GM12878 (cell line): ENCODE data around the gene SPAAR. TPM values are rescaled to one million over a fixed set of nuclear protein-coding genes. Genes with fewer than 3 reads are reported as not detected.
A peak's percentile ranks its signal among the peaks of the same experiment; 100 is the strongest.

Source experiments
- ATAC-seq: fragments of 200-7000 bp; cut with Tn5 transposase; 3 replicates; pipeline ENCODE4 v1.9.1; 2020; ENCODE audit warnings: mild to moderate bottlenecking, moderate library complexity
- BruUV-seq: library from RNA; stranded (reverse); fragments of 400-500 nt; replicated peaks from 2 replicates; lab custom pipeline; 2021; lab: Mats Ljungman, UMichigan
- CTCF ChIA-PET: fragments of 300-600 bp; sonication (Branson Sonifier 250); formaldehyde crosslinking; extraction: SDS; loops from one replicate; lab custom pipeline; 2021; ENCODE audit warnings: inconsistent platforms; lab: Yijun Ruan, JAX
- POLR2A ChIA-PET: fragments of 350-600 bp; formaldehyde crosslinking; extraction: SDS; loops from one replicate; lab custom pipeline; 2021; ENCODE audit warnings: inconsistent platforms; lab: Charles Lee
- RAD21 ChIA-PET: fragments of 300-600 bp; sonication (Branson Sonifier 250); formaldehyde crosslinking; loops from one replicate; lab custom pipeline; 2023; ENCODE audit warnings: antibody characterized with exemption; ENCODE audit not compliant: unreplicated experiment; lab: Charles Lee
- SMC1A ChIA-PET: fragments of 300-600 bp; sonication (Branson Sonifier 250); formaldehyde crosslinking; loops from one replicate; lab custom pipeline; 2023; ENCODE audit not compliant: unreplicated experiment, uncharacterized antibody; lab: Charles Lee
- DNase-seq: peaks from one replicate; pipeline ENCODE4 v3.0.0-alpha.2; 2011; ENCODE audit warnings: low read depth, low spot score
- FAIRE-seq: peaks from 3 replicates; lab custom pipeline; 2011; peaks lifted over from hg19 to GRCh38; lab: Jason Lieb, UNC
- H2AFZ ChIP-seq: 2 replicates; pipeline ENCODE4 v1.6.0; 2011; ENCODE audit warnings: low read depth, low read length, control low read depth; ENCODE audit not compliant: control insufficient read depth
- H3K27ac ChIP-seq: 2 replicates; pipeline ENCODE4 v1.5.1; 2011; ENCODE audit warnings: control low read depth; ENCODE audit not compliant: control insufficient read depth, insufficient read depth
- H3K27me3 ChIP-seq, 2 experiments: replicated peaks in 1 of 2; 2 replicates each; pipeline versions ENCODE4 v1.6.0 to v1.6.1; 2011; ENCODE audit warnings: low read length in 1 of 2; ENCODE audit not compliant: control insufficient read depth in 2 of 2, insufficient read depth in 2 of 2
- H3K36me3 ChIP-seq, 2 experiments: 2 replicates each; pipeline ENCODE4 v1.5.1; 2011; ENCODE audit warnings: low read length in 1 of 2; ENCODE audit not compliant: control insufficient read depth in 2 of 2, insufficient read depth in 2 of 2
- H3K4me1 ChIP-seq: 2 replicates; pipeline ENCODE4 v1.6.1; 2011; ENCODE audit warnings: mild to moderate bottlenecking, low read length, moderate library complexity, mixed read lengths; ENCODE audit not compliant: control insufficient read depth, insufficient read depth
- H3K4me2 ChIP-seq: 2 replicates; pipeline ENCODE4 v1.6.0; 2011; ENCODE audit warnings: control low read depth; ENCODE audit not compliant: control insufficient read depth, insufficient read depth
- H3K4me3 ChIP-seq: fragments of 200-600 bp; sonication (generic); 2 replicates; pipeline ENCODE4 v1.5.1; 2016
- H3K79me2 ChIP-seq: 2 replicates; pipeline ENCODE4 v1.6.0; 2011; ENCODE audit warnings: low read length; ENCODE audit not compliant: control insufficient read depth, insufficient read depth
- H3K9ac ChIP-seq: 2 replicates; pipeline ENCODE4 v1.8.0; 2011; ENCODE audit warnings: low read length, control low read depth, mixed read lengths; ENCODE audit not compliant: control insufficient read depth, insufficient read depth
- H3K9me3 ChIP-seq: replicated peaks from 3 replicates; pipeline ENCODE4 v1.5.1; 2011; ENCODE audit warnings: mild to moderate bottlenecking, low read length; ENCODE audit not compliant: control insufficient read depth, insufficient read depth
- H4K20me1 ChIP-seq: 2 replicates; pipeline ENCODE4 v1.6.0; 2011; ENCODE audit not compliant: control insufficient read depth, insufficient read depth
- BRCA1 ChIP-seq: IDR thresholded peaks from 2 replicates; pipeline ENCODE4 v1.6.1; 2011; ENCODE audit warnings: low read depth, low read length, improper control_type of control experiment
- CBX3 ChIP-seq: fragments of 200-600 bp; sonication (generic); IDR thresholded peaks from 2 replicates; pipeline ENCODE4 v1.6.1; 2016; ENCODE audit warnings: low read depth, borderline replicate concordance
- CHD1 ChIP-seq: IDR thresholded peaks from 2 replicates; pipeline ENCODE4 v1.6.1; 2012; ENCODE audit warnings: low read depth, low read length, improper control_type of control experiment
- CHD4 ChIP-seq: fragments of 200-600 bp; sonication (generic); IDR thresholded peaks from 2 replicates; pipeline ENCODE4 v1.6.1; 2016; ENCODE audit warnings: mild to moderate bottlenecking
- CREM ChIP-seq: IDR thresholded peaks from 2 replicates; pipeline ENCODE4 v1.6.1; 2014; ENCODE audit warnings: antibody characterized with exemption, low read depth
- FOS ChIP-seq: IDR thresholded peaks from 3 replicates; pipeline ENCODE4 v1.6.1; 2011; ENCODE audit warnings: borderline replicate concordance; ENCODE audit not compliant: insufficient read length; ENCODE audit errors: extremely low read depth
- FOXM1 ChIP-seq: IDR thresholded peaks from 2 replicates; pipeline ENCODE4 v1.6.1; 2012; ENCODE audit warnings: low read depth, mild to moderate bottlenecking, inconsistent platforms, low read length, moderate library complexity
- GABPA ChIP-seq: IDR thresholded peaks from 2 replicates; pipeline ENCODE4 v1.6.1; 2014; ENCODE audit warnings: antibody characterized with exemption, low read depth, mild to moderate bottlenecking, inconsistent platforms
- MTA2 ChIP-seq: fragments of 450-650 bp; IDR thresholded peaks from 2 replicates; pipeline ENCODE4 v1.6.1; 2016; ENCODE audit warnings: low read depth, mild to moderate bottlenecking, moderate library complexity
- POLR2A ChIP-seq: IDR thresholded peaks from 2 replicates; pipeline ENCODE4 v1.6.1; 2011; ENCODE audit warnings: low read depth, mild to moderate bottlenecking, low read length
- RAD21 ChIP-seq: IDR thresholded peaks from 2 replicates; pipeline ENCODE4 v1.6.1; 2011; ENCODE audit warnings: mild to moderate bottlenecking, low read depth, low read length, moderate library complexity; ENCODE audit not compliant: insufficient read depth
- SMC3 ChIP-seq: IDR thresholded peaks from 2 replicates; pipeline ENCODE4 v1.6.1; 2011; ENCODE audit warnings: low read length, improper control_type of control experiment, borderline replicate concordance
- STAT1 ChIP-seq: fragments of 450-650 bp; conservative IDR thresholded peaks from 2 replicates; pipeline ENCODE4 v1.6.1; 2014; ENCODE audit warnings: antibody characterized with exemption, mild to moderate bottlenecking
- STAT3 ChIP-seq: IDR thresholded peaks from 2 replicates; pipeline ENCODE4 v1.6.1; 2011; ENCODE audit warnings: low read depth, low read length, improper control_type of control experiment
- WGBS: methylation state at CpG from one replicate; pipeline ENCODE4 v1.1.6; 2016; ENCODE audit warnings: low lambda C conversion rate; ENCODE audit not compliant: insufficient replicate concordance, insufficient coverage; ENCODE audit errors: missing lambda C conversion rate; 5-methylcytosine and 5-hydroxymethylcytosine counted together
- in situ Hi-C: fragments of 300-500 bp; cut with MboI; formaldehyde crosslinking; loops from 9 replicates; pipeline ENCODE4 v1.14.3; 2018; ENCODE audit warnings: mixed read lengths
- intact Hi-C: fragments of 100-400 bp; cut with micrococcal nuclease; formaldehyde crosslinking; loops from one replicate; pipeline ENCODE4 v1.14.2; 2022; ENCODE audit not compliant: unreplicated experiment
- polyA plus RNA-seq, 11 experiments: library from polyadenylated mRNA; depleted of rRNA in 4 of 11; unstranded in 6 of 11; stranded (reverse) in 5 of 11; fragments of >200 nt; fragmentation: Nextera tagmentation in 4 of 11; fragmentation: Illumina TruSeq in 1 of 11; extraction: Ambion mirVana in 4 of 11; extraction: Trizol in 1 of 11; gene quantifications; 1 replicate in 1 of 11; 2 replicates in 10 of 11; pipeline versions ENCODE4 v1.2.1 to v1.2.3, GENCODE V29; 2011 to 2016; ENCODE audit warnings: inconsistent platforms in 2 of 11, missing spikeins in 2 of 11, low read depth in 1 of 11
- total RNA-seq, 4 experiments: library from RNA; depleted of rRNA in 3 of 4; stranded (reverse); fragments of >200 nt in 3 of 4; fragmentation: Illumina TruSeq in 1 of 4; extraction: Trizol in 1 of 4; gene quantifications; 2 replicates each; pipeline versions ENCODE4 v1.2.1 to v1.2.3, GENCODE V29; 2013 to 2021
- TF ChIP-seq, protein P1 (sequence below): fragments of 150-350 bp; IDR thresholded peaks from 2 replicates; pipeline ENCODE4 v1.6.1; 2014; ENCODE audit warnings: mild to moderate bottlenecking, low read depth, low read length
- TF ChIP-seq, protein P2 (sequence below), 3 experiments: IDR thresholded peaks in 2 of 3; conservative IDR thresholded peaks in 1 of 3; 2 replicates each; pipeline ENCODE4 v1.5.1; 2011; ENCODE audit warnings: low read depth in 3 of 3, low read length in 3 of 3, mild to moderate bottlenecking in 3 of 3, control low read depth in 2 of 3, moderate library complexity in 2 of 3, inconsistent platforms in 1 of 3, mixed read lengths in 1 of 3; ENCODE audit not compliant: control insufficient read depth in 2 of 3, insufficient read depth in 1 of 3; ENCODE audit errors: extremely low read depth in 1 of 3

SPAAR gene
- total and polyA plus RNA-seq, 10 of the 15 experiments (the other 5 are each of a cell fraction or from before 2014, with no cell fraction given), result not detected

DNA sequence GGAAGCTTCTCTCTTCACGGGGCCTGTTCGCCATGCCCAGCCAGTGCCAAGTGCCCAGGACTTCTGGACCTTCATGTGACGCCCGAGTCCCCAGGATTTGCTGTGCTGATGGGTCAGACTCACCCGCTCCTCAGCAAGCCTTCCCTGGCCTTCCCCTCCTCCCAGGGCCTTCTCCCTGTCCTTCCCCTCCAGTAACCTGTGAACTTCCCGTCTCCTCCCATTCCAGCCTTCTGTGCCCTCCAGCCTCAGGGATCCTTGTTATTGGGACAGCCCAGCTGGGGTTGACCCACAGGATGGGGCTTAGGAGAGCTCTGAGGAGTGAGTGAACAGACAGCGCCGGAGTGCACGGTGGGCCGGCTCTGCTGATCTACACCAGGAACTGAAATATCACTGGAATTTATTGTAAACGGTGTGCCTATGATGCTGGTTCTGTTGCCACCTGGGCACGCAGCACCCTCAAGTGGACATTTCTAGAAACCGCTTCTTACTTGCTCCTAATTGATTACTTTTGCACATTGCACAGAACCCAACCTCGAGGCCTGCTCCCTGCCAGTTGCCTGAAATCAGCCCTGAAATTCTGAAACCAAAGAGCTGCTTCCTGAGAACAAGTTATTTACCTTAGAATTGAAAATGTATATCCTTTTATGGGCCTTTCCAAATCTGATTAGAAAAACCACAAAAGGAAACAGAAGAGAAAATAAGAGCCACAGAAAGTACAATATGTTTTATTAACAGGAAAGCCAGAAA lies 1.5 kb downstream of the SPAAR start:
- Histone ChIP-seq H3K4me1 (no peaks in the 10 kb centered on the region), H3K27ac (no peak overlapping the region), H3K79me2 (no peaks in the 10 kb centered on the region), H3K36me3 (no peaks in the 10 kb centered on the region), H3K27me3 (no peaks in the 10 kb centered on the region; a peak in 1 of 4 replicates), H3K4me2 (no peak overlapping the region), H4K20me1 (no peaks in the 10 kb centered on the region), H3K9ac (no peak overlapping the region), H2AFZ (no peak overlapping the region), H3K9me3 (peaks cover 2% of the 10 kb centered on the region; the same call in 2 of the 3 replicates), H3K4me3 (no peak overlapping the region)
- no TSS peak for BruUV-seq
- in situ Hi-C loops (no loop called here), intact Hi-C loops (no loop called here)
- WGBS, result 46% methylated on average over 14 of the region's 14 CpGs
- peak; percentile 72 for ATAC-seq
- RAD21 ChIA-PET, result interaction anchor here (1.2 to 1.4 kb wide), 2 partner anchors 10 to 121 kb away, joined by 3 read pairs; no protein-coding TSS in a partner anchor
- SMC1A ChIA-PET, result no interaction called here
- DNase-seq, result no peak
- CTCF ChIA-PET, result interaction anchor here (0.6 to 1.0 kb wide), 4 partner anchors 10 to 191 kb away, joined by 3 to 5 read pairs (median 3); no protein-coding TSS in a partner anchor
- FAIRE-seq, result no peak
- TF ChIP-seq STAT1 (no peak), CREM (no peak), GABPA (no peak), MTA2 (no peak), CBX3 (no peak), SMC3 (peak; percentile 31; the same call in 1 of the 2 replicates), CHD1 (no peak), BRCA1 (no peak), RAD21 (peak; percentile 26; the same call in 1 of the 2 replicates), POLR2A (no peak), FOXM1 (no peak), FOS (no peak), STAT3 (no peak), CHD4 (no peak)
- TF ChIP-seq, protein P1, sequence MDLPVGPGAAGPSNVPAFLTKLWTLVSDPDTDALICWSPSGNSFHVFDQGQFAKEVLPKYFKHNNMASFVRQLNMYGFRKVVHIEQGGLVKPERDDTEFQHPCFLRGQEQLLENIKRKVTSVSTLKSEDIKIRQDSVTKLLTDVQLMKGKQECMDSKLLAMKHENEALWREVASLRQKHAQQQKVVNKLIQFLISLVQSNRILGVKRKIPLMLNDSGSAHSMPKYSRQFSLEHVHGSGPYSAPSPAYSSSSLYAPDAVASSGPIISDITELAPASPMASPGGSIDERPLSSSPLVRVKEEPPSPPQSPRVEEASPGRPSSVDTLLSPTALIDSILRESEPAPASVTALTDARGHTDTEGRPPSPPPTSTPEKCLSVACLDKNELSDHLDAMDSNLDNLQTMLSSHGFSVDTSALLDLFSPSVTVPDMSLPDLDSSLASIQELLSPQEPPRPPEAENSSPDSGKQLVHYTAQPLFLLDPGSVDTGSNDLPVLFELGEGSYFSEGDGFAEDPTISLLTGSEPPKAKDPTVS, result no peak
- TF ChIP-seq, protein P2, sequence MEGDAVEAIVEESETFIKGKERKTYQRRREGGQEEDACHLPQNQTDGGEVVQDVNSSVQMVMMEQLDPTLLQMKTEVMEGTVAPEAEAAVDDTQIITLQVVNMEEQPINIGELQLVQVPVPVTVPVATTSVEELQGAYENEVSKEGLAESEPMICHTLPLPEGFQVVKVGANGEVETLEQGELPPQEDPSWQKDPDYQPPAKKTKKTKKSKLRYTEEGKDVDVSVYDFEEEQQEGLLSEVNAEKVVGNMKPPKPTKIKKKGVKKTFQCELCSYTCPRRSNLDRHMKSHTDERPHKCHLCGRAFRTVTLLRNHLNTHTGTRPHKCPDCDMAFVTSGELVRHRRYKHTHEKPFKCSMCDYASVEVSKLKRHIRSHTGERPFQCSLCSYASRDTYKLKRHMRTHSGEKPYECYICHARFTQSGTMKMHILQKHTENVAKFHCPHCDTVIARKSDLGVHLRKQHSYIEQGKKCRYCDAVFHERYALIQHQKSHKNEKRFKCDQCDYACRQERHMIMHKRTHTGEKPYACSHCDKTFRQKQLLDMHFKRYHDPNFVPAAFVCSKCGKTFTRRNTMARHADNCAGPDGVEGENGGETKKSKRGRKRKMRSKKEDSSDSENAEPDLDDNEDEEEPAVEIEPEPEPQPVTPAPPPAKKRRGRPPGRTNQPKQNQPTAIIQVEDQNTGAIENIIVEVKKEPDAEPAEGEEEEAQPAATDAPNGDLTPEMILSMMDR (IDR thresholded peaks at IDR 0.05 in 2 of 3, conservative IDR thresholded peaks at IDR 0.05 in 1 of 3; ENCODE audit: control insufficient read depth in 2 of 3, extremely low read depth in 1 of 3, insufficient read depth in 1 of 3, low read depth in 3 of 3, low read length in 3 of 3), result peak; percentile 45 to 48 (median 47); a peak in 5 of 6 replicates
- POLR2A ChIA-PET, result no interaction called here
